Esophagus muscularis mucosa (tissue), 4 donors: ENCODE measurements around the gene SLAMF8. TPM values are rescaled to one million over a fixed set of nuclear protein-coding genes. Genes with fewer than 3 reads are reported as not detected.

Source experiments
- DNase-seq: peaks from one replicate; pipeline ENCODE4 v3.0.0-alpha.2; 2017; ENCODE audit errors: extremely low spot score
- H3K27ac ChIP-seq, 4 donors: fragments of 200-600 bp; sonication (generic); replicated peaks in 1 of 4; 1 replicate in 3 of 4; 2 replicates in 1 of 4; pipeline ENCODE4 v1.5.1; 2016 to 2019; ENCODE audit warnings: mild to moderate bottlenecking in 1 of 4
- H3K27me3 ChIP-seq, 4 donors: fragments of 200-600 bp; sonication (generic); one replicate each; pipeline versions ENCODE4 v1.5.1 to v1.6.0; 2016 to 2019
- H3K36me3 ChIP-seq, 4 donors: fragments of 200-600 bp; sonication (generic); one replicate each; pipeline ENCODE4 v1.5.1; 2016 to 2019
- H3K4me1 ChIP-seq, 4 donors: fragments of 200-600 bp; sonication (generic); one replicate each; pipeline ENCODE4 v1.5.1; 2016 to 2019
- H3K4me3 ChIP-seq, 4 donors: fragments of 200-600 bp; sonication (generic); 1 replicate in 2 of 4; 2 replicates in 2 of 4; pipeline ENCODE4 v1.5.1; 2016 to 2019; ENCODE audit warnings: mild to moderate bottlenecking in 4 of 4, moderate library complexity in 1 of 4
- H3K9me3 ChIP-seq, 4 donors: fragments of 200-600 bp; sonication (generic); 1 replicate in 3 of 4; 2 replicates in 1 of 4; pipeline ENCODE4 v1.5.1; 2016 to 2019
- CTCF ChIP-seq, 3 experiments: fragments of 200-600 bp in 2 of 3; fragments of 450-650 bp in 1 of 3; sonication (generic) in 2 of 3; IDR thresholded peaks; one replicate each; pipeline ENCODE4 v1.5.1; 2017 to 2019; ENCODE audit warnings: antibody characterized with exemption in 3 of 3, mild to moderate bottlenecking in 2 of 3, moderate library complexity in 1 of 3
- EP300 ChIP-seq: sonication (generic); formaldehyde crosslinking; IDR thresholded peaks from one replicate; pipeline ENCODE4 v1.6.1; 2017; ENCODE audit warnings: antibody characterized with exemption
- POLR2A ChIP-seq: fragments of 450-650 bp; IDR thresholded peaks from one replicate; pipeline ENCODE4 v1.6.1; 2017; ENCODE audit warnings: antibody characterized with exemption, moderate library complexity, mild to moderate bottlenecking, low read depth
- POLR2AphosphoS5 ChIP-seq, 2 donors: sonication (generic); formaldehyde crosslinking; IDR thresholded peaks; one replicate each; pipeline ENCODE4 v1.6.1; 2017; ENCODE audit warnings: antibody characterized with exemption in 2 of 2
- WGBS: methylation state at CpG from one replicate; pipeline ENCODE4 v1.1.5; 2018; 5-methylcytosine and 5-hydroxymethylcytosine counted together
- intact Hi-C: fragments of 100-400 bp; cut with DNase I; formaldehyde crosslinking; loops from one replicate; pipeline ENCODE4 v1.15.1; 2023
- total RNA-seq, 4 donors: library from RNA; depleted of rRNA; stranded (reverse); fragments of >200 nt; gene quantifications; one replicate each; pipeline versions ENCODE4 v1.1.0 to v1.2.1, GENCODE V29; 2016

Gene SLAMF8
- total RNA-seq, 4 donors from 2014 or later: 1.9 to 8.4 (median 3.5) TPM

DNA sequence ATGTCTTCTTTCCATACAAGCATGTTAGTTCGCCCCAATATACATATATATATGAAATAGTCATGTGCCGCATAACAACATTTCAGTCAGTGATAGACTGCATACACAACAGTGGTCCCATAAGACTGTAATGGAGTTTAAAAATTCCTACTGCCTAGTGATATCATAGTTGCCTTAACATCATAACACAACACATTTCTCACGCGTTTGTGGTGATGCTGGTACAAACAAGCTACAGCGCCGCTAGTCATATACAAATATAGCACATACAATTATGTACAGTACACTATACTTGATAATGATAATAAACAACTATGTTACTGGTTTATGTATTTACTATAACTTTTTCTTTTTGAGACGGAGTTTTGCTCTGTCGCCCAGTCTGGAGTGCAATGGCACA, 10.7 kb upstream of the SLAMF8 start:
- no peaks in the 10 kb centered on the region for H3K9me3 ChIP-seq
- no peak for DNase-seq
- H3K27me3 ChIP-seq: no peaks in the 10 kb centered on the region
- no peak for TF ChIP-seq CTCF (IDR thresholded peaks at IDR 0.05)
- TF ChIP-seq POLR2AphosphoS5 (IDR thresholded peaks at IDR 0.05): no peak
- H3K27ac ChIP-seq: no peak overlapping the region
- no peak overlapping the region for H3K4me3 ChIP-seq
- H3K4me1 ChIP-seq: no peaks in the 10 kb centered on the region
- intact Hi-C loops: no loop called here
- WGBS: 94% methylated on average over 8 of the region's 8 CpGs
- H3K36me3 ChIP-seq: no peaks in the 10 kb centered on the region

DNA sequence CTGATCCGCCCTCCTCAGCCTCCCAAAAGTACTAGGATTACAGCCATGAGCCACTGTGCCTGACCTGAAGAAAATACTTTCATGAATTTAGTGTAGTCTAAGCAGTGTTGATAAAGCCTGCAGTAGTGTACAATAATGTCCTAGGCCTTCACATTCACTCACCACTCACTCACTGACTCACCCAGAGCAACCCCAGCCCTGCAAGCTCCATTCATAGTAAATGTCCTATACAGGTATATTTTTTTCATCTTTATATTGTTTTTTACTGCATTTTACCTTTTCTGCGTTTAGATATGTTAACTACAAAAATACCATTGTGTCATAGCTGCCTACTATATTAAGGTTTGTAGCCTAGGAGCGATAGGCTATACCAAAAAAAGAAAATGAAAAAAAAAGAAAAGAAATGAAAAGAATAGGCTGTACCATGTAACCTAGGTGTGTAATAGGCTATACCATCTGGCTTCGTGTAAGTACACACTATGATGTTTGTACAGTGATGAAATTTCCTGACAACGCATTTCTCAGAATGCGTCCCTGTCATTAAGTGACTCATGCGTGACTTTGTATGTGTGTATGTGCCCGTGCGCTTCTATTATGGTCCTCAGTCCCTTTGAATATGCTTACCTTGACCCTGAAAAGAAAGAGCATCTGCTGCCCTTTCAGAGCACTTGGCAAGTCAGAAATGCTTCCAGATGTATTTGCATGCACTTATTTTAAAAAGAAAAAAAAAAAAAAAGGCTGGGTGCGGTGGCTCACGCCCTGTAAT, 9.2 kb upstream of the SLAMF8 start:
- no peak overlapping the region for H3K27ac ChIP-seq
- no peaks in the 10 kb centered on the region for H3K9me3 ChIP-seq
- TF ChIP-seq POLR2A: no peak
- no peak for TF ChIP-seq CTCF (IDR thresholded peaks at IDR 0.05)
- no peak for TF ChIP-seq POLR2AphosphoS5 (IDR thresholded peaks at IDR 0.05)
- TF ChIP-seq EP300: no peak
- H3K4me1 ChIP-seq: no peaks in the 10 kb centered on the region
- H3K36me3 ChIP-seq: no peaks in the 10 kb centered on the region
- 89% methylated on average over 11 of the region's 11 CpGs for WGBS
- no peak for DNase-seq
- peaks cover 0 to 8% (median 0%) of the 10 kb centered on the region in 4 donors for H3K27me3 ChIP-seq
- intact Hi-C loops: no loop called here
- no peak overlapping the region for H3K4me3 ChIP-seq

- DNase-seq: no peak
- 70% methylated on average over 9 of the region's 9 CpGs for WGBS
- TF ChIP-seq POLR2A (no peak), EP300 (no peak), CTCF (IDR thresholded peaks at IDR 0.05) (no peak), POLR2AphosphoS5 (IDR thresholded peaks at IDR 0.05) (no peak)
- H3K9me3 ChIP-seq: no peaks in the 10 kb centered on the region
- peaks cover 0 to 33% (median 0%) of the 10 kb centered on the region in 4 donors for H3K27me3 ChIP-seq
- no peaks in the 10 kb centered on the region for H3K36me3 ChIP-seq
- H3K27ac ChIP-seq: no peak overlapping the region
- H3K4me3 ChIP-seq: no peak overlapping the region
- intact Hi-C loops: no loop called here
- no peaks in the 10 kb centered on the region for H3K4me1 ChIP-seq
Measured at GRCh38 chr1:159821171-159821867, 5.4 kb upstream of the SLAMF8 start.

- Histone ChIP-seq H3K27me3 (peaks cover 0 to 33% (median 0%) of the 10 kb centered on the region in 4 donors), H3K4me3 (no peak overlapping the region), H3K4me1 (no peaks in the 10 kb centered on the region), H3K9me3 (no peaks in the 10 kb centered on the region), H3K36me3 (no peaks in the 10 kb centered on the region), H3K27ac (no peak overlapping the region)
- TF ChIP-seq EP300: no peak
- TF ChIP-seq CTCF (IDR thresholded peaks at IDR 0.05): no peak
- no peak for TF ChIP-seq POLR2AphosphoS5 (IDR thresholded peaks at IDR 0.05)
- TF ChIP-seq POLR2A: no peak
- intact Hi-C loops: no loop called here
- WGBS: 18% methylated on average over 6 of the region's 7 CpGs
- no peak for DNase-seq
Measured at GRCh38 chr1:159823406-159823805, 3.3 kb upstream of the SLAMF8 start.
